Measurements from ENCODE around the gene KLHL21. TPM values are rescaled to one million over a fixed set of nuclear protein-coding genes. Genes with fewer than 3 reads are reported as not detected.
A peak's percentile ranks its signal among the peaks of the same experiment; 100 is the strongest.

The KLHL21 gene
- total RNA-seq, 2 experiments from 2014 or later, result 17.9 to 18.1 TPM

- ATAC-seq, result no peak
- peaks cover 13% of the 10 kb centered on the region for H3K4me1 Mint-ChIP-seq (ENCODE audit: low read depth)
- intact Hi-C loops (cut with micrococcal nuclease), result no loop called here
- ChIA-PET POLR2A (interaction anchor here (0.6 to 0.7 kb wide), 2 partner anchors 59 to 114 kb away, joined by 3 read pairs; no protein-coding TSS in a partner anchor), CTCF (interaction anchor here (0.6 kb wide), 1 partner anchor 13 kb away, joined by 3 read pairs; no protein-coding TSS in a partner anchor)
- no peak overlapping the region for H3K4me3 Mint-ChIP-seq
- H3K27ac Mint-ChIP-seq, result no peak overlapping the region
- DNase-seq, result no peak
- H3K9me3 Mint-ChIP-seq, result no peaks in the 10 kb centered on the region
- peaks cover 1% of the 10 kb centered on the region for H3K36me3 Mint-ChIP-seq (ENCODE audit: low read depth)
- TF ChIP-seq CTCF (IDR thresholded peaks at IDR 0.05), result no peak
- H3K27me3 Mint-ChIP-seq, result peaks cover 2% of the 10 kb centered on the region
These were observed 45.1 kb downstream of the KLHL21 start for GRCh38 chr1:6557597-6557996.

GRCh38 chr1:6554907-6555778, 47.5 kb downstream of the KLHL21 start, which contains the start of gene TAS1R1:
Gene TAS1R1, plus strand, starts transcription at chr1:6555307. Its CDS starts 67 bp downstream, at chr1:6555374.
- Mint-ChIP-seq H3K36me3 (ENCODE audit: low read depth) (peaks cover 4% of the 10 kb centered on the region), H3K9me3 (no peaks in the 10 kb centered on the region), H3K4me3 (peak within 1 kb of the TSS; percentile 82), H3K4me1 (ENCODE audit: low read depth) (peaks cover 18% of the 10 kb centered on the region), H3K27me3 (no peaks in the 10 kb centered on the region), H3K27ac (peak within 1 kb of the TSS; percentile 52)
- no peak for DNase-seq
- no peak for TF ChIP-seq CTCF (IDR thresholded peaks at IDR 0.05)
- POLR2A ChIA-PET, result interaction anchor here (0.7 to 1.9 kb wide), 13 partner anchors 20 to 193 kb away, joined by 3 to 13 read pairs (median 4); partner anchors contain the start of genes KLHL21, PLEKHG5 and ZBTB48
- CTCF ChIA-PET, result interaction anchor here (0.7 to 3.3 kb wide), 26 partner anchors 8 to 310 kb away, joined by 3 to 22 read pairs (median 6); partner anchors contain the start of genes KLHL21, PLEKHG5, THAP3 and ZBTB48
- no peak for ATAC-seq
- intact Hi-C loops (cut with micrococcal nuclease), result no loop called here

GRCh38 chr1:6554031-6554906, 48.4 kb downstream of the KLHL21 start, which contains the start of gene NOL9:
Gene NOL9, minus strand, starts transcription at chr1:6554513. Its CDS starts 11 bp downstream, at chr1:6554502.
- H3K4me3 Mint-ChIP-seq, result peak within 1 kb of the TSS; percentile 82
- DNase-seq (peak; percentile 97), ATAC-seq (peak; percentile 100)
- peak; percentile 94 for TF ChIP-seq CTCF (IDR thresholded peaks at IDR 0.05)
- peaks cover 9% of the 10 kb centered on the region for H3K36me3 Mint-ChIP-seq (ENCODE audit: low read depth)
- no peaks in the 10 kb centered on the region for H3K9me3 Mint-ChIP-seq
- intact Hi-C loops (cut with micrococcal nuclease), result no loop called here
- ChIA-PET POLR2A (interaction anchor here (0.7 to 1.9 kb wide), 14 partner anchors 9 to 192 kb away, joined by 3 to 13 read pairs (median 4); partner anchors contain the start of genes KLHL21, PLEKHG5 and ZBTB48), CTCF (interaction anchor here (0.7 to 3.3 kb wide), 28 partner anchors 9 to 309 kb away, joined by 3 to 22 read pairs (median 6); partner anchors contain the start of genes KLHL21, PLEKHG5, THAP3 and ZBTB48)
- H3K27ac Mint-ChIP-seq, result peak within 1 kb of the TSS; percentile 67
- H3K27me3 Mint-ChIP-seq, result no peaks in the 10 kb centered on the region
- peaks cover 18% of the 10 kb centered on the region for H3K4me1 Mint-ChIP-seq (ENCODE audit: low read depth)

- H3K4me1 Mint-ChIP-seq (ENCODE audit: low read depth), result peaks cover 35% of the 10 kb centered on the region
- ChIA-PET CTCF (interaction anchor here (1.0 to 4.1 kb wide), 2 partner anchors 7 to 99 kb away, joined by 3 to 15 read pairs; partner anchors contain the start of genes NOL9 and TAS1R1), POLR2A (interaction anchor here (0.7 to 1.2 kb wide), 2 partner anchors 8 to 25 kb away, joined by 3 to 5 read pairs; no protein-coding TSS in a partner anchor)
- TF ChIP-seq CTCF (IDR thresholded peaks at IDR 0.05), result no peak
- peak overlapping the region; percentile 83 for H3K27ac Mint-ChIP-seq
- no peaks in the 10 kb centered on the region for H3K9me3 Mint-ChIP-seq
- intact Hi-C loops (cut with micrococcal nuclease), result no loop called here
- no peaks in the 10 kb centered on the region for H3K27me3 Mint-ChIP-seq
- no peak overlapping the region for H3K4me3 Mint-ChIP-seq
- peaks cover 46% of the 10 kb centered on the region for H3K36me3 Mint-ChIP-seq (ENCODE audit: low read depth)
- DNase-seq (no peak), ATAC-seq (no peak)
These were observed 55.4 kb downstream of the KLHL21 start for GRCh38 chr1:6547301-6547700.
